Tibial artery (tissue), 4 donors: ENCODE results near the gene LMOD2.

Experiments
- DNase-seq, 2 donors: peaks; one replicate each; pipeline ENCODE4 v3.0.0-alpha.2; 2019
- H3K27ac ChIP-seq, 2 donors: fragments of 200-600 bp; sonication (generic) in 1 of 2; 1 replicate in 1 of 2; 2 replicates in 1 of 2; pipeline ENCODE4 v1.5.1; 2018 to 2019; ENCODE audit warnings: mild to moderate bottlenecking in 1 of 2
- H3K27me3 ChIP-seq, 2 donors: fragments of 200-600 bp; sonication (generic) in 1 of 2; one replicate each; pipeline versions ENCODE4 v1.5.1 to v1.6.0; 2016 to 2019
- H3K36me3 ChIP-seq, 3 donors: fragments of 200-600 bp; sonication (generic) in 2 of 3; one replicate each; pipeline ENCODE4 v1.5.1; 2016 to 2019; ENCODE audit warnings: mild to moderate bottlenecking in 2 of 3
- H3K4me1 ChIP-seq, 4 donors: fragments of 200-600 bp; sonication (generic) in 2 of 4; 1 replicate in 3 of 4; 2 replicates in 1 of 4; pipeline ENCODE4 v1.5.1; 2016 to 2019
- H3K4me3 ChIP-seq, 2 donors: fragments of 200-600 bp; sonication (generic) in 1 of 2; 1 replicate in 1 of 2; 2 replicates in 1 of 2; pipeline ENCODE4 v1.5.1; 2018 to 2019; ENCODE audit warnings: mild to moderate bottlenecking in 2 of 2
- H3K9me3 ChIP-seq, 3 donors: fragments of 200-600 bp; sonication (generic) in 1 of 3; one replicate each; pipeline ENCODE4 v1.5.1; 2016 to 2019
- CTCF ChIP-seq, 2 experiments: fragments of 200-600 bp in 1 of 2; fragments of 450-650 bp in 1 of 2; IDR thresholded peaks; one replicate each; pipeline ENCODE4 v1.5.1; 2017 to 2019; ENCODE audit warnings: antibody characterized with exemption in 2 of 2, mild to moderate bottlenecking in 1 of 2, moderate library complexity in 1 of 2
- intact Hi-C: fragments of 100-400 bp; cut with DNase I; formaldehyde crosslinking; loops from one replicate; pipeline ENCODE4 v1.15.0; 2023; ENCODE audit warnings: low total_unique reads

LMOD2 gene

GRCh38 chr7:123710683-123711082 lies 55.0 kb downstream of the LMOD2 start:
- Histone ChIP-seq H3K9me3 (no peaks in the 10 kb centered on the region), H3K4me1 (peaks cover 0 to 50% (median 8%) of the 10 kb centered on the region in 4 donors), H3K4me3 (no peak overlapping the region), H3K27ac (no peak overlapping the region), H3K36me3 (peaks cover 22 to 28% (median 23%) of the 10 kb centered on the region in 3 donors), H3K27me3 (no peaks in the 10 kb centered on the region)
- TF ChIP-seq CTCF (IDR thresholded peaks at IDR 0.05) = no peak
- intact Hi-C loops = no loop called here
- DNase-seq = no peak

- intact Hi-C loops = no loop called here
- H3K36me3 ChIP-seq = peaks cover 11 to 20% (median 15%) of the 10 kb centered on the region in 3 donors
These were observed 56.2 kb downstream of the LMOD2 start for GRCh38 chr7:123711832-123712293.

GRCh38 chr7:123712619-123713018 lies 57.0 kb downstream of the LMOD2 start:
- peaks cover 3 to 12% (median 11%) of the 10 kb centered on the region in 3 donors for H3K36me3 ChIP-seq
- H3K9me3 ChIP-seq = no peaks in the 10 kb centered on the region
- no peak for DNase-seq
- H3K4me3 ChIP-seq = no peak overlapping the region
- no peak overlapping the region for H3K27ac ChIP-seq
- peaks cover 0 to 50% (median 8%) of the 10 kb centered on the region in 4 donors for H3K4me1 ChIP-seq
- intact Hi-C loops = no loop called here
- H3K27me3 ChIP-seq = no peaks in the 10 kb centered on the region
- no peak for TF ChIP-seq CTCF (IDR thresholded peaks at IDR 0.05)

More at GRCh38 chr7:123711832-123712293, 56.2 kb downstream of the LMOD2 start:
- DNase-seq = no peak
- no peak for TF ChIP-seq CTCF (IDR thresholded peaks at IDR 0.05)
- no peak overlapping the region for H3K4me3 ChIP-seq
- no peaks in the 10 kb centered on the region for H3K9me3 ChIP-seq
- H3K27ac ChIP-seq = no peak overlapping the region
- H3K4me1 ChIP-seq = peaks cover 0 to 50% (median 8%) of the 10 kb centered on the region in 4 donors
- H3K27me3 ChIP-seq = no peaks in the 10 kb centered on the region
